GM19372 (cell line): ENCODE measurements around the gene ENTPD2.
"Not testable (repeated sequence)": the region's sequence is repeated elsewhere in the genome, so short reads cannot be mapped to it uniquely, and the experiment has no call there.

ENCODE experiments used
- ATAC-seq: cut with Tn5 transposase; IDR thresholded peaks from one replicate; pipeline ENCODE4 v1.9.1; 2021; ENCODE audit warnings: mild to moderate bottlenecking, low read depth, moderate library complexity; ENCODE audit not compliant: unreplicated experiment

Gene ENTPD2

DNA sequence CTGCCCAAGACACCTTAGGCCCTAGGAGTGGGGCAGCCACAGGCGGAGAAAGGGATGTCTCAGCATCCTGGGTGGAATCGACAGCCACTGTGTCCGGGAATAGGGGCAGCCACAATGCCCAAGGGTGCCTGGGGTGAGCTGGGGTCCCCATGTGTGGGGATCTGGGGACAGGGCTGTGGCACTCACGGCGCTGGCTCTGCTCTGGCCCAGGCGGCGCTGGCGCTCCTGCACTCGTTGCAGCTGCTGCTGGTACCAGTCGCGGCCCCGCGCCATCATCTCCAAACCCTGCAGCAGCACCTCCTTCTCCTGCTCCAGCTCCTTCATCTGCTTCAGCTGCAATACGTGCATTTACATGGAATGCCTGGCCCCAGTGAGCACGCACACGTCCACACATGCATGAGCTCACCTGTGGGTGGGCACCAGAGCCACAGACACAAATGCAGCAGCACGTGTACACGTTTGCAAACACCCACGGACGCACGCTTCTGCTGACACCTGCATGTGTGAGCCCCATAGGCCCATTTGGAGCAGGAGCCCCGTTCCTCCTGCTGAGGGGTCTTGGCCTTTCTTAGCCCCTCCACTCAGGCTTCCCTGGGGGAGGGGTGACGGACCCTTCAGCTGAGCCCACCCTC lies 11.6 kb upstream of the ENTPD2 start:
- no peak for ATAC-seq

DNA sequence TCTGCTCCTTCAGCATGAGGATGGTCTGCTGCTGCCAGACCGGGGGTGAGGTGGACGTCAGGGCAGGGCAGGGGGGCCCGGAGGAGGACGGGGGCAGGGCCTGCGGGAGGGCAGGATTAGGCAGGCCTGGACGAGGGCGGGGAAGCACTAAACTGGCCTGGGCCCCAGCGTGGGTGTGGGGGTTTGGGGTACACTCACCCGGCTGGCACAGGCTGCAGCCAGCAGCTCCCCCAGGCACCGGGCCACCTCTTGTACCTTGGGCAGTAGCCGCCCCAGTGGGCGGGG lies 11.0 kb upstream of the ENTPD2 start:
- no peak for ATAC-seq

GRCh38 chr9:137064027-137064879 lies 10.4 kb upstream of the ENTPD2 start:
- no peak for ATAC-seq

GRCh38 chr9:137063311-137064026 lies 9.6 kb upstream of the ENTPD2 start:
- no peak for ATAC-seq

DNA sequence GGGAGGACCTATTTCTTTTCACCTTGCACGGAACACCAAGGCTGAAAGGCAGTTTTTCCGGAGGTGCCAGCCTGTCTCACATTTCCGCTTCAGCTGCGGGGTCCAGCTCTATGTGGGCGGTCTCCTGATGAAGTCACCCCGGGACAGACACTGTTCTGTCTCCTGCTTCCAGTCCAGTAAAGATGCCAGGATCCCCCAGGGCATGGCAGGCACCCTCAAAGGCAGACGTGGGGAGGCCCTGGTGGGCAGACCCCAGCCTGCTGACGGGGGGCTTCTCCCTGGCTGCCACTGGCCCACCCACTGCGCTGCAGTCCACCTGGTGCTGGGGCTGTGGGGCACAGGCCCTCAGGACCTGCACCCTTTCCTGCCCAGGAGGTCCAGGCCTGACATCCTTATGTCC lies 8.9 kb upstream of the ENTPD2 start:
- not testable (repeated sequence) for ATAC-seq

GRCh38 chr9:137062384-137062783 lies 8.5 kb upstream of the ENTPD2 start:
- ATAC-seq, result no peak

- ATAC-seq, result no peak
These were observed 4.8 kb upstream of the ENTPD2 start for GRCh38 chr9:137058521-137059234.

GRCh38 chr9:137057545-137057944 lies 3.7 kb upstream of the ENTPD2 start:
- ATAC-seq, result no peak

- no peak for ATAC-seq
These were observed 3.0 kb upstream of the ENTPD2 start for GRCh38 chr9:137056739-137057415.

DNA sequence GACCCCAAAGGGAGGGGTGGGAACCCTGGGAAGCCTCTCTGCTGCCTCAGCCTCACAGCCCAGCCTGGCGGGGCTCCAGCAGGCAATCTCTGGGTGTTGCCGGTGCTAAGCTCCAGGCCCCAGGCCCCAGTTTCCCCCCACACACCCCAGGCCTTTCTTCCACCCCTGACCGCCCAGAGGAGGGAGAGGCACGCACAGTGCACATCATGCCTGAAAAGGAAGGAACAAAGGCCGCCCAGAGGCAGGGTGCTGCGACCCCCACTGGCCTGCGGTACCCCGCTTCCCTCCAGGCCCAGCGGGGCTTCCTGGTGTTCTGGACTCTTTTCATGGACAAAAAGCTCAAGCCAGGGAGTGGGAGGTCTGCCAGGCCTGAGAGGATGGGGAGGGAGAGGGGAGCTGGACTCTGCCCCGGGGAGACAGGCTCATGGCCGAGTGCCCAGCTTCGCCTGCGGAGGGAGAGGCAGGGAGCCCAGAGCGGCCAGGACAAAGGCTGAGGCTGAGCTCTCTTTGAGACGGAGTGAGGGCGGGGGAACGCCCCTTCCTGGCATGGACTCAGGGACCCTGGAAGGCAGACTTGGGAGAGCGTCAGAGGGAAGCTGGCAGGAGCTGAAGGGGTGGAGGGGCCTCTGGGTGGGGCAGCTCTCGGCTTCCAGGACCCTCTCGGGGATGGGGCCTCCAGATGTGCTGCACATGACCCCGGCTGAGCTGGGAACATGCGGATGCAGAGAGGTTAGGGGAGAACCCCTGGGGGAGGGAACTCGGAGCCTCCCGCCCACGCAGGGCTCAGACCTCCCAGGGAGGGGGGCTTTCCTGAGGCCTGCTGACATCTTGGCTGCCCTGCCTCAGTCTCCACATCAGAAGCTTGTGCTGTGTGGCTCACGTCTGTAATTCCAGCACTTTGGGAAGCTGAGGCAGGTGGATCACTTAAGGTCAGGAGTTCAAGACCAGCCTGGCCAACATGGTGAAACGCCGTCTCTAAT lies 1.8 kb upstream of the ENTPD2 start:
- ATAC-seq, result no peak

DNA sequence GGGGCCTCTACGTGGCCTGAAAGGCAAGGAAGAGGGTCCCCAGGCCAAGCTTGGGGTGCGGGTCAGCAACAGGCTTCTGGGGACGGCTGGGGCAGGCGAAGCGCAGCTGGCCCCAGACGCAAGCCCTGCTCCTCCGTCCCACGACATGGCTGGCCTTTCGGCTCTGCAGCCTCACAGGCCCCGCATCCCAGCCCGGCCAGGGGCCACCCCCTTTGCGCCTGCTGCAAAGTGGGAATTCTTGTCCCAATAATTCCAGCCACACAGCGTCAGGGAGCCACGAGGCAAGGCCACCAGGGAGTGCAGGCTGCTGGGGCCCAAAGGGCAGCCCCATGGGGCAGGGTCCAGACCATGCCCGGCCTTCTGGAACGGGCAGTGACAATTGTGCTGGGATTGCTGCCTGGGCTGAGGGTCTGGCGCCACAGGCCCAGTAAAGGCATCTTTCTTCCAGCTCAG lies 1.1 kb upstream of the ENTPD2 start:
- ATAC-seq, result no peak

GRCh38 chr9:137052998-137053943 lies 590 bp downstream of the ENTPD2 start:
- ATAC-seq, result no peak

GRCh38 chr9:137052293-137052692 lies 1.6 kb downstream of the ENTPD2 start:
- ATAC-seq, result no peak

DNA sequence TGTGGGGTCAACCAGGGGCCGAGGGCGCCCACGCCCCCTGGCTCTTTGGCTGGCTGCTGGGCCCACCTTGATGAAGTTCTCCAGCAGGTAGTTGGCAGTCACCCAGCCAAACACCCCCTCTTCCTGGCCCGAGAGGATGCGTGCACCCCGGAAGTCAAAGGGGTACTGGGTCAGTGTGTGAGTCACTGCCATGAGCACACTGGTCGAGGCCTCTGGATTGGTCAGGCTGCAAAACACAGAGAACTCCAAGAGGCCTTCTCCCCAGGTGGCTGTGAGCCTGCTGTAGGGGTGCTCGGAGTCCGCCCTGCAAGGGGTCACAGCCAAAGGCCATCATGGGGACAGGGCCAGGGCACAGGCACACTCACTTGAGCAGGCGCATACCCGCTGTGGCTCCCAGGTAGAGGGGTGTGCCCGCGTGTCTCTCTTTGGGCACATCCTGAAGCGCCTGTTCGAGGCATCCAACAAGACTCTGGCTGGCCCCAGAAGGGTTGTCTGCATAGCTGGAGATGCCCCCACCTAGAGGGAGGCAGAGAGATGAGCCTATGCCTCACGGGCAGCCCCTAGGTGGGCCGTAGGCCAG lies 2.6 kb downstream of the ENTPD2 start:
- no peak for ATAC-seq

DNA sequence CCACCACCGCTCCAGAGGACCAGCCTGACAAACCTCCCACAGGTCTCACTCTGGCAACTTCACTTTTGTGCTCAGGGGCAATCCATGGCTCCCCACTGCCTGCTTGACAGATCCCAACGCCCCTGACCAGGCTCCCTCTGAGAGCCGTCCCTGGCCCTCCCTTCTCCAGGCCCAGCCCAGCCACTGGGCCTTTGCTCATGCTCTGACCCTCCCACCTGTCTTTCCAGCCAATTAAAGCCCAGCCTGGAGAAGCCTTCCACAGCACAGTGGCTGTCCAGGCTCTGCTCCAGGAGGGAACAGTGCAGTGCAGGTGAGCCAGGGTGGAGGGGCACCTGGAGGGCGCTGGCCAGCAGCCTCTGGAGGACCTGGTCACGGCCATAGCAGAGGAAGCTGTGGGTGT lies 3.3 kb downstream of the ENTPD2 start:
- no peak for ATAC-seq

GRCh38 chr9:137049544-137050449 lies 4.1 kb downstream of the ENTPD2 start:
- no peak for ATAC-seq
